ENCODE measurements around the gene SORCS2.

Gene SORCS2

GRCh38 chr4:7315935-7316334 lies 123.6 kb downstream of the SORCS2 start:
- TF ChIP-seq, protein P1, sequence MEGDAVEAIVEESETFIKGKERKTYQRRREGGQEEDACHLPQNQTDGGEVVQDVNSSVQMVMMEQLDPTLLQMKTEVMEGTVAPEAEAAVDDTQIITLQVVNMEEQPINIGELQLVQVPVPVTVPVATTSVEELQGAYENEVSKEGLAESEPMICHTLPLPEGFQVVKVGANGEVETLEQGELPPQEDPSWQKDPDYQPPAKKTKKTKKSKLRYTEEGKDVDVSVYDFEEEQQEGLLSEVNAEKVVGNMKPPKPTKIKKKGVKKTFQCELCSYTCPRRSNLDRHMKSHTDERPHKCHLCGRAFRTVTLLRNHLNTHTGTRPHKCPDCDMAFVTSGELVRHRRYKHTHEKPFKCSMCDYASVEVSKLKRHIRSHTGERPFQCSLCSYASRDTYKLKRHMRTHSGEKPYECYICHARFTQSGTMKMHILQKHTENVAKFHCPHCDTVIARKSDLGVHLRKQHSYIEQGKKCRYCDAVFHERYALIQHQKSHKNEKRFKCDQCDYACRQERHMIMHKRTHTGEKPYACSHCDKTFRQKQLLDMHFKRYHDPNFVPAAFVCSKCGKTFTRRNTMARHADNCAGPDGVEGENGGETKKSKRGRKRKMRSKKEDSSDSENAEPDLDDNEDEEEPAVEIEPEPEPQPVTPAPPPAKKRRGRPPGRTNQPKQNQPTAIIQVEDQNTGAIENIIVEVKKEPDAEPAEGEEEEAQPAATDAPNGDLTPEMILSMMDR (IDR thresholded peaks at IDR 0.05; ENCODE audit: extremely low read depth, missing control alignments), result no peak
- DNase-seq (ENCODE audit: low spot score), result no peak

DNA sequence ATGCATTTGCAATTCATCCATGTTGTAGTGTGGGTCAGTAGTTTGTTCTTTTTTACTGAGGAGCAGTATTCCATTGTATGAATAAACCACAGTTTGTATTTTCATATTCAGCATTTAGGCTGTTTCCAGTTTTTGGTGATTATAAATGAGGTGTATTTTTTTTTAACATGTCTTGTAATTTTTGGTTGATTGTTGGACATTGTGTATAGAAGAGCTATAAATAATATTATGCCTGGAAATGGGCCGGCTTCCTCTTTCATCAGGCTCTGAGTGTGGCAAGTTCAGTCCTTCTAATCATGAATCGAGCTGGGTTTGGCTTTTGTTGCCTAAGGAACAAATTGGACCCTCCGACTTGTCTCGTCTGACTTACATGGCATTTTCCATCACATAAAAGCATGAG lies 126.7 kb downstream of the SORCS2 start:
- DNase-seq (ENCODE audit: low spot score), result no peak
- TF ChIP-seq, protein P1 (IDR thresholded peaks at IDR 0.05; ENCODE audit: extremely low read depth, missing control alignments), result no peak

- DNase-seq (ENCODE audit: low spot score), result no peak
- TF ChIP-seq, protein P1 (IDR thresholded peaks at IDR 0.05; ENCODE audit: extremely low read depth, missing control alignments), result no peak
Observed at GRCh38 chr4:7320206-7320797, 128.0 kb downstream of the SORCS2 start.

DNA sequence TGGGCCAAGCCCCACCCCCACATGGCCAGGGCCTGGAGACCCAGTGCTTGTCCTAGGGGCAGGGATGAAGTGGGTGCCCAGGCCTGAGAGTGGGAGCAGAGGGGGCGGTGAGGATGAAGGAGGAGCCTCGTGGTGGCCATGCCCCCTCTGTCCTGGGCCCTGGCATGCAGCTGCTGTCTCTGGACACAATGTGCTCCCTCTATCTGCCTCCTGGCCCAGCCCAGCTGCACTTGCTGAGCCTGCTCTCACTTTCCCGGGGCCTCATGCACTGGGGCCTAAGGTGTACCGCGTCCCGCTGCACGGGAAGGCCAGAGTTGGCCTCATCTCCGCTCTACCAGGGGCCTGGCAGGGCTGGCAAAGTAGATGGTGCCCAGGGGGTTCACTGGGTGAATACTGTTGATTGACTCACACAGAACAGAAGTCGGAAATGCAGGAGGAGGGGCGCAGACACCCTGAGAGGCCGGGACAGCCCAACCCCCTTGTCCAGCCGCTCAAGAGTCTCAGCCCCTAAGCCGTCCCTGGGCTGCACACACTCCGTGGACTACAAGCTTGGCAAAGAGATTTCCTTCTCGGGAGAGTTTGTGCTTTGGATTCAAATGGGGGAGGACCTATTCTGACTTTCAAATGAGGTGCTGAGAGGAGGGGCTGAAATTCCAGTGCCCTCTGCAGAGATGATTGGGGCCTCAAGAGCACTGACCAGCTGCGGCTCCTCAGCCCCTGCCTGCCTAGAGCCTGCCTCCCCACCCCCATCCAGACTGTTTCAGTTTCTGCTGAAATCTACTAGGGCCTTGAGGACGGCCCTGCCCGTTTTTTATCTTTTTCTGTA lies 130.0 kb downstream of the SORCS2 start:
- no peak for DNase-seq (ENCODE audit: low spot score)

GRCh38 chr4:7323461-7323871 lies 131.1 kb downstream of the SORCS2 start:
- no peak for DNase-seq (ENCODE audit: low spot score)
- TF ChIP-seq, protein P1 (IDR thresholded peaks at IDR 0.05; ENCODE audit: extremely low read depth, missing control alignments), result no peak

More for the DNA sequence above, 130.0 kb downstream of the SORCS2 start:
- TF ChIP-seq, protein P1 (IDR thresholded peaks at IDR 0.05; ENCODE audit: extremely low read depth, missing control alignments), result no peak

GRCh38 chr4:7323872-7324650 lies 131.7 kb downstream of the SORCS2 start:
- TF ChIP-seq, protein P1 (IDR thresholded peaks at IDR 0.05; ENCODE audit: extremely low read depth, missing control alignments), result no peak
- DNase-seq (ENCODE audit: low spot score), result no peak

Measured in GM20000 (cell line).